H1 (cell line): ENCODE measurements around the gene FBXL12. TPM values are rescaled to one million over a fixed set of nuclear protein-coding genes. Genes with fewer than 3 reads are reported as not detected.
"Not testable (repeated sequence)": the region's sequence is repeated elsewhere in the genome, so short reads cannot be mapped to it uniquely, and the experiment has no call there.

Source experiments
- CTCF ChIA-PET: fragments of 300-600 bp; sonication (Branson Sonifier 250); formaldehyde crosslinking; loops from one replicate; lab custom pipeline; 2021; ENCODE audit not compliant: partially characterized antibody; lab: Charles Lee
- POLR2A ChIA-PET: fragments of 300-600 bp; sonication (Branson Sonifier 250); formaldehyde crosslinking; loops from one replicate; lab custom pipeline; 2021; ENCODE audit warnings: inconsistent platforms; ENCODE audit not compliant: partially characterized antibody; lab: Charles Lee
- DNase-seq, 2 experiments: peaks; one replicate each; pipeline versions ENCODE4 v3.0.0 to v3.0.0-alpha.2; 2010 to 2022; ENCODE audit warnings: low spot score in 2 of 2, low read depth in 1 of 2, mixed read lengths in 1 of 2
- FAIRE-seq: peaks from 2 replicates; lab custom pipeline; 2011; peaks lifted over from hg19 to GRCh38; lab: Jason Lieb, UNC
- H2AFZ ChIP-seq: 2 replicates; pipeline ENCODE4 v1.8.1; 2012; ENCODE audit warnings: low read length, inconsistent platforms
- H2AK5ac ChIP-seq: 2 replicates; pipeline ENCODE4 v1.6.1; 2013; ENCODE audit warnings: low read depth, low read length
- H2BK120ac ChIP-seq: replicated peaks from 2 replicates; pipeline ENCODE3; 2013; ENCODE audit warnings: low read depth, low read length, inconsistent platforms
- H2BK12ac ChIP-seq: 2 replicates; pipeline ENCODE4 v1.6.1; 2013; ENCODE audit warnings: low read depth, low read length
- H2BK15ac ChIP-seq: 2 replicates; pipeline ENCODE4 v1.6.1; 2013; ENCODE audit warnings: low read length
- H2BK20ac ChIP-seq: 2 replicates; pipeline ENCODE4 v1.6.1; 2013; ENCODE audit warnings: low read length
- H2BK5ac ChIP-seq: 2 replicates; pipeline ENCODE4 v1.6.1; 2013; ENCODE audit warnings: low read depth, low read length
- H3K14ac ChIP-seq: 2 replicates; pipeline ENCODE4 v1.6.1; 2013; ENCODE audit warnings: inconsistent platforms; ENCODE audit not compliant: insufficient read length
- H3K18ac ChIP-seq: 2 replicates; pipeline ENCODE4 v1.6.1; 2013; ENCODE audit warnings: low read length; ENCODE audit errors: extremely low read depth
- H3K23ac ChIP-seq: 2 replicates; pipeline ENCODE4 v1.6.1; 2013; ENCODE audit warnings: inconsistent platforms; ENCODE audit not compliant: insufficient read length
- H3K23me2 ChIP-seq: 2 replicates; pipeline ENCODE4 v1.6.1; 2013; ENCODE audit warnings: low read depth, low read length
- H3K27ac ChIP-seq: 2 replicates; pipeline ENCODE4 v1.6.1; 2011; ENCODE audit warnings: low read depth, low read length, inconsistent platforms
- H3K27me3 ChIP-seq, 4 experiments: replicated peaks in 1 of 4; 1 replicate in 1 of 4; 2 replicates in 3 of 4; pipeline versions ENCODE4 v1.6.1 to v1.8.1; 2011 to 2013; ENCODE audit warnings: low read length in 3 of 4, mild to moderate bottlenecking in 3 of 4, inconsistent platforms in 2 of 4, mixed read lengths in 2 of 4, moderate library complexity in 1 of 4; ENCODE audit not compliant: control insufficient read depth in 3 of 4, insufficient read depth in 3 of 4; ENCODE audit errors: extremely low read depth in 1 of 4
- H3K36me3 ChIP-seq, 4 experiments: 2 replicates each; pipeline versions ENCODE4 v1.6.1 to v1.8.1; 2011 to 2013; ENCODE audit warnings: mild to moderate bottlenecking in 4 of 4, low read length in 3 of 4, moderate library complexity in 2 of 4, control low read depth in 1 of 4, inconsistent platforms in 1 of 4; ENCODE audit not compliant: insufficient read depth in 4 of 4, control insufficient read depth in 2 of 4
- H3K4ac ChIP-seq: replicated peaks from 2 replicates; pipeline ENCODE3; 2013; ENCODE audit warnings: low read length, low read depth, mixed read lengths, inconsistent platforms; ENCODE audit not compliant: insufficient read length
- H3K4me1 ChIP-seq, 4 experiments: replicated peaks in 1 of 4; 1 replicate in 1 of 4; 2 replicates in 3 of 4; pipeline versions ENCODE4 v1.6.1 to v1.8.1; 2011 to 2013; ENCODE audit warnings: low read length in 3 of 4, inconsistent platforms in 2 of 4, mixed read lengths in 1 of 4; ENCODE audit not compliant: insufficient read depth in 4 of 4, control insufficient read depth in 3 of 4
- H3K4me2 ChIP-seq, 2 experiments: 2 replicates each; pipeline versions ENCODE4 v1.6.1 to v1.8.1; 2011 to 2013; ENCODE audit warnings: low read depth in 2 of 2, low read length in 2 of 2, control low read depth in 1 of 2, inconsistent platforms in 1 of 2, mild to moderate bottlenecking in 1 of 2; ENCODE audit not compliant: insufficient read depth in 1 of 2
- H3K4me3 ChIP-seq, 4 experiments: fragments of 200-600, 300-600 bp in 1 of 4; sonication (generic), shearing (Covaris generic), sonication (Bioruptor Twin) in 1 of 4; 2 replicates each; pipeline versions ENCODE4 v1.5.1 to v1.8.1; 2011 to 2016; ENCODE audit warnings: low read length in 4 of 4, low read depth in 3 of 4, control low read depth in 2 of 4, inconsistent platforms in 2 of 4, mild to moderate bottlenecking in 2 of 4, mixed read lengths in 1 of 4, moderate library complexity in 1 of 4; ENCODE audit not compliant: insufficient read depth in 2 of 4; ENCODE audit errors: extremely low read depth in 1 of 4
- H3K56ac ChIP-seq: replicated peaks from 2 replicates; pipeline ENCODE3; 2013; ENCODE audit warnings: low read depth, mild to moderate bottlenecking, mixed read lengths, low read length, inconsistent platforms; ENCODE audit not compliant: insufficient read length
- H3K79me1 ChIP-seq: 2 replicates; pipeline ENCODE4 v1.6.1; 2013; ENCODE audit warnings: low read depth, low read length, control low read depth
- H3K79me2 ChIP-seq, 2 experiments: 2 replicates each; pipeline versions ENCODE4 v1.6.1 to v1.8.1; 2012 to 2013; ENCODE audit warnings: low read length in 2 of 2, mild to moderate bottlenecking in 2 of 2, inconsistent platforms in 1 of 2; ENCODE audit not compliant: insufficient read depth in 2 of 2, control insufficient read depth in 1 of 2
- H3K9ac ChIP-seq, 4 experiments: replicated peaks in 1 of 4; 1 replicate in 1 of 4; 2 replicates in 3 of 4; pipeline versions ENCODE4 v1.6.1 to v1.8.1; 2011 to 2013; ENCODE audit warnings: low read depth in 3 of 4, low read length in 3 of 4, control low read depth in 2 of 4, mild to moderate bottlenecking in 2 of 4, moderate library complexity in 2 of 4, inconsistent platforms in 1 of 4; ENCODE audit errors: extremely low read depth in 1 of 4
- H3K9me3 ChIP-seq, 2 experiments: 2 replicates each; pipeline versions ENCODE4 v1.6.1 to v1.8.1; 2012 to 2013; ENCODE audit warnings: mild to moderate bottlenecking in 2 of 2, moderate library complexity in 2 of 2, control low read depth in 1 of 2, inconsistent platforms in 1 of 2, low read depth in 1 of 2, low read length in 1 of 2, mixed read lengths in 1 of 2; ENCODE audit not compliant: insufficient read depth in 2 of 2
- H4K20me1 ChIP-seq, 2 experiments: replicated peaks in 1 of 2; 2 replicates each; pipeline versions ENCODE3 to v1.8.1; 2011 to 2013; ENCODE audit warnings: inconsistent platforms in 2 of 2, low read length in 2 of 2, mild to moderate bottlenecking in 1 of 2; ENCODE audit not compliant: insufficient read depth in 2 of 2, control insufficient read depth in 1 of 2
- H4K5ac ChIP-seq: 2 replicates; pipeline ENCODE4 v1.6.1; 2013; ENCODE audit warnings: low read length, low read depth, mixed read lengths, inconsistent platforms; ENCODE audit not compliant: insufficient read length
- H4K8ac ChIP-seq: 2 replicates; pipeline ENCODE4 v1.8.0; 2013; ENCODE audit warnings: mild to moderate bottlenecking, moderate library complexity, low read length, inconsistent platforms; ENCODE audit not compliant: insufficient read depth; ENCODE audit errors: extremely low read depth
- H4K91ac ChIP-seq: replicated peaks from 2 replicates; pipeline ENCODE3; 2013; ENCODE audit warnings: low read length, mixed read lengths, inconsistent platforms; ENCODE audit not compliant: insufficient read length
- WGBS, 2 experiments: shearing (Covaris generic) in 1 of 2; methylation state at CpG; one replicate each; pipeline versions ENCODE4 v1.1.6 to v1.1.7; 2013 to 2015; ENCODE audit warnings: low lambda C conversion rate in 2 of 2, mixed read lengths in 2 of 2, inconsistent platforms in 1 of 2, low coverage in 1 of 2, missing lambda C conversion rate in 1 of 2; ENCODE audit not compliant: insufficient replicate concordance in 2 of 2, insufficient coverage in 1 of 2, insufficient read length in 1 of 2; ENCODE audit errors: extremely low coverage in 1 of 2, missing lambda C conversion rate in 1 of 2; 5-methylcytosine and 5-hydroxymethylcytosine counted together
- polyA plus RNA-seq, 7 experiments: library from polyadenylated mRNA; depleted of rRNA in 3 of 7; stranded (reverse) in 5 of 7; unstranded in 2 of 7; fragments of >200 nt in 5 of 7; fragments of 200-250 nt in 2 of 7; gene quantifications; 1 replicate in 5 of 7; 2 replicates in 1 of 7; 4 replicates in 1 of 7; pipeline versions ENCODE4 v1.2.1 to v1.2.3, GENCODE V29; 2011 to 2013; ENCODE audit warnings: missing spikeins in 2 of 7, mixed read lengths in 2 of 7
- total RNA-seq: library from RNA; stranded (reverse); fragmentation: NEBNext Ultra II Directional; extraction: Animal tissue kit (Norgen Biotek cat#: 25700); gene quantifications from 2 replicates; pipeline ENCODE4 v1.2.1, GENCODE V29; 2021

Gene FBXL12
- total and polyA plus RNA-seq, 2 of the 8 experiments (the other 6 are each of a cell fraction or from before 2014, with no cell fraction given) = 24.6 to 62.3 TPM

DNA sequence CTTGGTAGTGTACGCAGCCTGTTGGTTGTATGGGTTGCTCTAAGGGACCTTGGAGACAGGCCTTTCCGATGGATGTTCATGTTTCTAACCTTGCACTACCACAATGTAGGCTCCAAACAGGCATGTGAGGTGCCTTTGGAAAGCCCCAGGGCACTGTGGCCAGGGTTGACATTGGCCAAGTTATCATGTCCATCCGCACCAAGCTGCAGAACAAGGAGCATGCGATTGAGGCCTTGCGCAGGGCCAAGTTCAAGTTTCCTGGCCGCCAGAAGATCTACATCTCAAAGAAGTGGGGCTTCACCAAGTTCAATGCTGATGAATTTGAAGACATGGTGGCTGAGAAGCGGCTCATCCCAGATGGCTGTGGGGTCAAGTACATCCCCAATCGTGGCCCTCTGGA, 1.2 kb upstream of the FBXL12 start:
- H2BK15ac ChIP-seq, H2BK120ac ChIP-seq, DNase-seq, H3K79me1 ChIP-seq, H3K9ac ChIP-seq, H3K36me3 ChIP-seq, H4K20me1 ChIP-seq, H3K4me1 ChIP-seq, H2BK20ac ChIP-seq, H3K4ac ChIP-seq, H4K8ac ChIP-seq, CTCF ChIA-PET, H3K27me3 ChIP-seq, H2AK5ac ChIP-seq, H3K27ac ChIP-seq, H3K14ac ChIP-seq, H3K56ac ChIP-seq, H3K9me3 ChIP-seq, H3K23ac ChIP-seq, H4K91ac ChIP-seq, H3K23me2 ChIP-seq, FAIRE-seq, H4K5ac ChIP-seq, H2AFZ ChIP-seq, H2BK5ac ChIP-seq: not testable (repeated sequence)
- WGBS, 2 experiments = 93% methylated on average over 8 of the region's 8 CpGs; no CpG with 5 or more reads in 1 of the 2 experiments
- peak overlapping the region; percentile 24; the same call in 1 of the 2 replicates for H3K18ac ChIP-seq
- POLR2A ChIA-PET = interaction anchor here (2.1 kb wide), 1 partner anchor 13 kb away, joined by 11 read pairs; no protein-coding TSS in a partner anchor
- H3K79me2 ChIP-seq = peaks cover 0 to 29% of the 10 kb centered on the region in 2 experiments; a peak in 2 of 4 replicates
- H3K4me2 ChIP-seq = peak overlapping the region; percentile 57 to 58
- peak overlapping the region; percentile 50; the same call in 1 of the 2 replicates for H2BK12ac ChIP-seq
- peak overlapping the region; percentile 18 to 47 (median 30); a peak in 5 of 8 replicates for H3K4me3 ChIP-seq
